ENCODE data around the gene PHTF1.
A peak's percentile ranks its signal among the peaks of the same experiment; 100 is the strongest.

PHTF1 gene
- total RNA-seq = 20.6 to 39.4 (median 25.5) reads per million in 9 experiments

- no peaks in the 10 kb centered on the region for H3K27me3 Mint-ChIP-seq
- ATAC-seq (replicated peaks) (peak; percentile 77), DNase-seq (peak; percentile 41 to 45 (median 41))
- peak within 1 kb of the TSS; percentile 96 for H3K27ac Mint-ChIP-seq
- H3K36me3 Mint-ChIP-seq (ENCODE audit: insufficient read depth) = peaks cover 45% of the 10 kb centered on the region
- peaks cover 10 to 35% of the 10 kb centered on the region in 2 donors for H3K4me1 Mint-ChIP-seq (ENCODE audit: low read depth in 2 of 2)
- no peaks in the 10 kb centered on the region for H3K9me3 Mint-ChIP-seq
- H3K4me3 Mint-ChIP-seq = peak within 1 kb of the TSS; percentile 89 to 94
Measured at GRCh38 chr1:113759333-113760101, at the start of gene PHTF1. PHTF1 (minus strand) TSS chr1:113759486; CDS start chr1:113758703, 783 bp downstream.

DNA sequence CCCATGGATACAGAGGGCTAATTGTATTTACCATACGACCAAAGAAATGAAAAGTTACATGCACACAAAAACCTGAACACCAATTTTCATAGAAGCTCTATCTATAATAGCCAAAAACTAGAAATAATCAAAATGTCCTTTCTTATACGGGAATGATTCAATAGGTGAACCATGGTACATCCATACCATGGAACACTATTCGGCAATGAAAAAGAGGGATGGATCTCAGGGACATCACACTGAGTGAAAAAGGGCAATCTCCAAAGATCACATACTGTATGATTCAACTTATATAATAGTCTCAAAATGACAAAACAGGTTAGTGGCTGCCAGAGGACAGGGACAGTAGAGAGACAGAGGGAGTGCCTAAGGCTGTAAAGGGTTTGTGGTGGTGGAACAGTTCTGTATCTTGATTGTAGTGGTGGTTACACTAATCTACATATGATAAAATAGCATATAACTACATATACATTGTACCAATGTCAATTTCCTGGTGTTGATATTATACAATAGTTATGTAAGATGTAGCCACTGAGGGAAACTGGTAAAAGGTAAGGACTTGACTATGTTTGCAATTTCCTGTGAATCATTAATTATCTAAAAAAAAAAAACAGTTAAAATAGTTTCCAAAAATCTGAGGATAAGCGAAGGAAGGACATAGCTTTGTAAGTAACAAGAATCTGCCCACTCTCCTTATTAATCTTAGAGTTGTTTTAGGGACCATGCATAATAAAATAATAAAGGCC is 49.3 kb upstream of the PHTF1 start:
- H3K4me1 Mint-ChIP-seq (ENCODE audit: low read depth in 2 of 2) = peaks cover 35 to 67% of the 10 kb centered on the region in 2 donors
- ATAC-seq (replicated peaks) = no peak
- H3K27me3 Mint-ChIP-seq = no peaks in the 10 kb centered on the region
- H3K27ac Mint-ChIP-seq = peak overlapping the region in 1 of 2 donors; percentile 18
- no peaks in the 10 kb centered on the region for H3K9me3 Mint-ChIP-seq
- DNase-seq = no peak
- H3K36me3 Mint-ChIP-seq (ENCODE audit: insufficient read depth) = peaks cover 55% of the 10 kb centered on the region
- H3K4me3 Mint-ChIP-seq = peak overlapping the region; percentile 96 to 97

DNA sequence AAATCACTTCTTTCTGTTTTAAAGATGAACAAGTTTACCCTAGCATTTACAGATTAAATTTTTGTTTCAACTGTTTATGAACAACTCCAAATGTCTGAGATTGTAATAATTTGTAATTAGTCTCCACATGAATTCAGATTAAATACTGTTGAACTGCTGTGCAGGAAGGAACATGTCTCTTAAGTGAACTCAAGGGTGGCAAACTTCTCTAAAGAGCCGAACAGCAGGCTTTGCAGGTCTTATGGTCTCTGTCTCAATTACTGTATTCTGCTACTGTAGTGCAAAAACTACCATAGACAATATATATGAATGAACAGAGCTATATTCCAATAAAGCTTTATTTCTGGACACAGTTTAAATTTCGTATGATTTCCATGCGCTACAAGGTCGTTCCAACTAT is 46.4 kb upstream of the PHTF1 start:
- DNase-seq (no peak), ATAC-seq (replicated peaks) (no peak)
- Mint-ChIP-seq H3K27me3 (no peaks in the 10 kb centered on the region), H3K9me3 (no peaks in the 10 kb centered on the region), H3K27ac (peak overlapping the region in 1 of 2 donors; percentile 49), H3K36me3 (ENCODE audit: insufficient read depth) (peaks cover 35% of the 10 kb centered on the region), H3K4me1 (ENCODE audit: low read depth in 2 of 2) (peaks cover 46 to 87% of the 10 kb centered on the region in 2 donors), H3K4me3 (peak overlapping the region; percentile 12 to 53)

- no peak for ATAC-seq (replicated peaks)
- H3K4me1 Mint-ChIP-seq (ENCODE audit: low read depth in 2 of 2) = peaks cover 47 to 88% of the 10 kb centered on the region in 2 donors
- H3K27ac Mint-ChIP-seq = peak overlapping the region in 1 of 2 donors; percentile 49
- H3K4me3 Mint-ChIP-seq = peak overlapping the region; percentile 38 to 53
- DNase-seq = no peak
- no peaks in the 10 kb centered on the region for H3K27me3 Mint-ChIP-seq
- no peaks in the 10 kb centered on the region for H3K9me3 Mint-ChIP-seq
- peaks cover 35% of the 10 kb centered on the region for H3K36me3 Mint-ChIP-seq (ENCODE audit: insufficient read depth)
Measured at GRCh38 chr1:113805256-113805531, 45.9 kb upstream of the PHTF1 start.

DNA sequence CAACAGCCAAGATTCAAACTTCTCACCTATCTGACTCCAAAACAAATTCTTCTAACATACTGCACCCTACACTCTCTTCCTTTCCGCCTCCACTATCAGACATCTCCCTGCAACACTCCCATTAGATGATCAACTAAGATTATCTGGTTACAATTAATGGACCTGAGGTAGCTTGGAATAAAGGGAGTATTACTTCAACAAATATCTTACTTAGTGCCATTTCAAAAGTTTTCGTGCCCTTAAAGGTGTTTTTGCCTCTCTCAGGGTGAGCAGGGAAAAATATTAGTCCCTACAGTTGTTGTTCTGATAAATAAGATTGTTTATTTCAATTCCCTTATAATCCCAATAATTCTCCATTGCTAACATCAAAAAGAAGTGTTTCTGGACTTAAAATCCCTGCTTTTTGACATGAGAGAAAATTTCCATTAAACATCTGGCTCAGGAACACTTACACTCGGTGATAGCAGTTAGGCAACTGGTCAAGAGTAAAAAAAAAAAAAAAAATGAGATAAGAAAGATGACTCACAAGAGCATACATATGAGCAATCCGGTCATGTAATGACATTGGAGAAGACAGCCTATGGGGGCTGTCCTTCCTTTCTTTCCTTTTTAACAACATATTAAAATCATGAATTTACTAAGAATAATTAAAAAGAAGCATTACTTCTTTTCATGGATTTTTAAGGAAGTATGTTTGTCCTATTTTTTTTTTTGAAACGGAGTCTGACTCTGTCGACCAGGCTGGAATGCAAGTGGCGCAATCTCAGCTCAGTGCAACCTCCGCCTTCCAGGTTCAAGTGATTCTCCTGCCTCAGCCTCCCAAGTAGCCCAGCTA is 45.4 kb upstream of the PHTF1 start:
- peak overlapping the region in 1 of 2 donors; percentile 49 for H3K27ac Mint-ChIP-seq
- H3K36me3 Mint-ChIP-seq (ENCODE audit: insufficient read depth) = peaks cover 35% of the 10 kb centered on the region
- ATAC-seq (replicated peaks) = no peak
- peaks cover 44 to 88% of the 10 kb centered on the region in 2 donors for H3K4me1 Mint-ChIP-seq (ENCODE audit: low read depth in 2 of 2)
- H3K4me3 Mint-ChIP-seq = peak overlapping the region; percentile 38 to 56
- no peaks in the 10 kb centered on the region for H3K27me3 Mint-ChIP-seq
- H3K9me3 Mint-ChIP-seq = no peaks in the 10 kb centered on the region
- DNase-seq = no peak

DNA sequence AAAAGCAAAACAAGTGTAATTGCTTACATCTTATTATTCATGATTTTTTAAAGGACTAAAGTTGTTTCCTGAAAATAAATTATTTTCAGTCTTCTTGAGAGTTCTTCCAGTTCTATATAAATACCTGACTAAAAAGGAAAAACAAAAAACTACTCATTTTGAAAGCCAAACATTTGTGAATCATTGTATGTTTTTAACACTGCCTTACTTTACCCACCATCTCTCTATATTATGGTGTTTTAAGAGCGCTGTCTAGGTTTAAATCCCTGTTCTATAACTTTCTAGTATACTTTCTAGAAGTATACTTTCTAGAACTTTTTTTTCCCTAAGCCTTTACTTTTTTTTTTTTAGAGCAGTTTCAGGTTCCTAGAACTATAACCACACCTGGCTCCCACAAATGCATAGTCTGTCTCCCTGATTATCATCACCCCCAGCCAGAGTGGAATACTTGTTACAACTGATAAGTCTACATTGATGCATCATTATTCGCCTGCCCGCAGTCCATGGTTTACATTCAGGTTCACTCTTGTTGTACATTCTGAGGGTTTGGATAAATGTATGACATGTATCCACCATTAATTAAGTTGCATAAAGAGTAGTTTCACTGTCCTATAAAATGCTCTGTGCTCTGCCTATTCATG is 43.2 kb upstream of the PHTF1 start:
- H3K9me3 Mint-ChIP-seq = no peaks in the 10 kb centered on the region
- H3K27ac Mint-ChIP-seq = no peak overlapping the region
- H3K4me1 Mint-ChIP-seq (ENCODE audit: low read depth in 2 of 2) = peaks cover 43 to 81% of the 10 kb centered on the region in 2 donors
- ATAC-seq (replicated peaks) (no peak), DNase-seq (no peak)
- H3K36me3 Mint-ChIP-seq (ENCODE audit: insufficient read depth) = peaks cover 37% of the 10 kb centered on the region
- peak overlapping the region in 1 of 2 donors; percentile 25 for H3K4me3 Mint-ChIP-seq
- no peaks in the 10 kb centered on the region for H3K27me3 Mint-ChIP-seq

DNA sequence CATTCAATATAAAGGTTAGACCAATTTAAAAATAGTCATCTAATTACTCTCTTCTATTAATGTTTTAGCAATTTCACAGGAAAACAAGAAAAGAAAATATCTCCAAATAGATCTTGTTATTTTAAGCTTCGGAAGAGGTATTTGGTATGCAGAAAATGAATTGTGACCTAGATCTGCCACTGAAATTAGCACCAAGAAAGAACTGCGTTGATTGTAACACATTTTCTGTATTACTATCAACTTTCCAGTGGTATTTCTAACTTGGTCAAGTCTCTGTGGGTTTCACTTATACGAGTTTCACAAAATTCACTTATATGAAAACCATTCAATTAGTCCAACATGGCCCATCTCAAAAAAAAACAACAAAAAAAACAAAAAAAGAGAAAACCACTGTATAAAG is 41.2 kb upstream of the PHTF1 start:
- Mint-ChIP-seq H3K4me1 (ENCODE audit: low read depth in 2 of 2) (peaks cover 34 to 64% of the 10 kb centered on the region in 2 donors), H3K27me3 (no peaks in the 10 kb centered on the region), H3K4me3 (no peak overlapping the region), H3K36me3 (ENCODE audit: insufficient read depth) (peaks cover 42% of the 10 kb centered on the region), H3K9me3 (no peaks in the 10 kb centered on the region), H3K27ac (no peak overlapping the region)
- DNase-seq = no peak
- no peak for ATAC-seq (replicated peaks)

- no peak overlapping the region for H3K4me3 Mint-ChIP-seq
- no peak for ATAC-seq (replicated peaks)
- H3K27ac Mint-ChIP-seq = no peak overlapping the region
- peaks cover 29 to 56% of the 10 kb centered on the region in 2 donors for H3K4me1 Mint-ChIP-seq (ENCODE audit: low read depth in 2 of 2)
- H3K9me3 Mint-ChIP-seq = no peaks in the 10 kb centered on the region
- no peak for DNase-seq
- H3K27me3 Mint-ChIP-seq = no peaks in the 10 kb centered on the region
- H3K36me3 Mint-ChIP-seq (ENCODE audit: insufficient read depth) = peaks cover 39% of the 10 kb centered on the region
Measured at GRCh38 chr1:113797472-113797871, 38.2 kb upstream of the PHTF1 start.

DNA sequence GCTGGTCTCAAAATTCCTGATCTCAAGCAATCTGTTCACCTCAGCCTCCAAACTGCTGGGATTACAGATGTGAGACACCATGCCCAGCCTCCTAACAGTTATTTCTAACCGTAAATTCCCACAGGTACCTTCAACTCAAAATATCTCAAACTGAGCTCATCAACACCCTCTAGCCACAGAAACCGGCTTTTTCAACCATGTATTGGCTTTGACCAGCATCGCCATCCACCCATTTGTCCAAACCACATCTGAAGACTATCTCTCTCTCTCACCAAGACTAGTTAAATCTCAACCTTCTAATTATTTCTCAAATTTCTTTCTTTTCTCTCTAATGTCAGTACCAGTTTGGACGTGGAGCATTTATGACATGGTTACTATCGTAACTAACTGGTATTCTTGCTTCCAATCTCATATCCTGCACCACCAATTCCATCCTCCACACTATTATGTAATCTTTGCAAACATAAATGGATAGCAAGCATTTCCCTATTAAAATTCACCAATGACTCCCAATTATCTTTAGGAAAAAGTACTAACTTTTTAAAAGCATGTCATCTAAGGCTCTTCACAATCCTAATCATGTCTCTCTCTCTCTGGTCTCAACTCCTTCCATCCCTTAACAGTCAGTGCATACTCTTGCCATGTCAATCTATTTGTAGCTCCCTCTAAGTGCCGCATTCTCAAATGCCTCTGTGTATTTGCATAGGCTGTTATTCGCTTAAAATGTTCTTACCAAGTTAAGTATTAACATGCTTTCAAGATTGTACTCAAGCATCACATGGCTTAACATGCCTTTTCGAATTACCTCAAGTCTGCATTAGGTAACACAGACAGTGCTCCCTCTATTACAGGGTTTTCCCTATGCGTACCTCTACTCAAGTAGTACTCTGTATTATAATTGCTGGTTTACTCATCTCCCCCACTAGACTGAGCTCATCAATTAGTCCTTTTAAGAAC is 34.9 kb upstream of the PHTF1 start:
- peak overlapping the region in 1 of 2 donors; percentile 0 for H3K27ac Mint-ChIP-seq
- no peaks in the 10 kb centered on the region for H3K27me3 Mint-ChIP-seq
- H3K4me1 Mint-ChIP-seq (ENCODE audit: low read depth in 2 of 2) = peaks cover 36 to 58% of the 10 kb centered on the region in 2 donors
- H3K4me3 Mint-ChIP-seq = no peak overlapping the region
- H3K36me3 Mint-ChIP-seq (ENCODE audit: insufficient read depth) = peaks cover 41% of the 10 kb centered on the region
- no peaks in the 10 kb centered on the region for H3K9me3 Mint-ChIP-seq
- DNase-seq = no peak
- ATAC-seq (replicated peaks) = no peak

- peaks cover 40% of the 10 kb centered on the region for H3K36me3 Mint-ChIP-seq (ENCODE audit: insufficient read depth)
- DNase-seq (no peak), ATAC-seq (replicated peaks) (peak; percentile 29)
- H3K9me3 Mint-ChIP-seq = no peaks in the 10 kb centered on the region
- H3K4me1 Mint-ChIP-seq (ENCODE audit: low read depth in 2 of 2) = peaks cover 32 to 60% of the 10 kb centered on the region in 2 donors
- peak overlapping the region; percentile 0 to 89 for H3K27ac Mint-ChIP-seq
- no peaks in the 10 kb centered on the region for H3K27me3 Mint-ChIP-seq
- H3K4me3 Mint-ChIP-seq = no peak overlapping the region
Measured at GRCh38 chr1:113792986-113793385, 33.7 kb upstream of the PHTF1 start.

DNA sequence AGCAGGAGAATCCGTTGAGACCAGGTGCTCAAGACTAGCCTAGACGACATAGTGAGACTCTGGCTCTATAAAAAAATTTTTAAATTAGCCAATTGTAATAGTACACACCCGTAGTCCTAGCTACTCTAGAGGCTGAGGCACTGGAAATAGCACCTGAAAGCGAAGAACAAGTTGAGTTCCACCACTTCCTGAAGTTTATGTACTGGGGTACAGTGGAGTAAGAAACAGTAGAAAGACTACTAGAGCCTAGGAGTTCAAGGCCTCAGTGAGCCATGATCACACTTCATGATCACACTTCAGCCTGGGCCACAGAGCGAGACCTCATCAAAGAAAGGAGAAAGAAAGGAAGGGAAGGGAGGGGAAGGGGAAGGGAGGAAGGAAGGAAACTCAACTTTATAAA is 33.2 kb upstream of the PHTF1 start:
- Mint-ChIP-seq H3K4me1 (ENCODE audit: low read depth in 2 of 2) (peaks cover 32 to 62% of the 10 kb centered on the region in 2 donors), H3K36me3 (ENCODE audit: insufficient read depth) (peaks cover 35% of the 10 kb centered on the region), H3K27ac (peak overlapping the region; percentile 88 to 89), H3K27me3 (no peaks in the 10 kb centered on the region), H3K9me3 (no peaks in the 10 kb centered on the region), H3K4me3 (peak overlapping the region; percentile 48 to 59)
- ATAC-seq (replicated peaks) = peak; percentile 86
- DNase-seq = no peak

- Mint-ChIP-seq H3K9me3 (no peaks in the 10 kb centered on the region), H3K4me1 (ENCODE audit: low read depth in 2 of 2) (peaks cover 46 to 80% of the 10 kb centered on the region in 2 donors), H3K36me3 (ENCODE audit: insufficient read depth) (peaks cover 8% of the 10 kb centered on the region), H3K27me3 (no peaks in the 10 kb centered on the region), H3K4me3 (no peak overlapping the region), H3K27ac (peak overlapping the region; percentile 72 to 86)
- ATAC-seq (replicated peaks) (no peak), DNase-seq (no peak)
Measured at GRCh38 chr1:113788802-113789201, 29.5 kb upstream of the PHTF1 start.
